ENCODE results near the gene OR51D1.

GRCh38 chr11:4677948-4678347 is 40.7 kb downstream of the OR51D1 start:
- no peak for TF ChIP-seq ZNF138 (tag by site-specific recombination; IDR thresholded peaks at IDR 0.05; ENCODE audit: borderline replicate concordance)
- no peak for TF ChIP-seq ZNF274 (IDR thresholded peaks at IDR 0.05; ENCODE audit: low read length)
- TF ChIP-seq ZNF274 (tag by site-specific recombination; IDR thresholded peaks at IDR 0.05; ENCODE audit: borderline replicate concordance) = no peak
- no peak for TF ChIP-seq ZNF311 (tag by site-specific recombination; IDR thresholded peaks at IDR 0.05; ENCODE audit: borderline replicate concordance)
- TF ChIP-seq CTCF (tag by site-specific recombination; IDR thresholded peaks at IDR 0.05) = no peak
- no peak for TF ChIP-seq ZNF280D (tag by site-specific recombination; IDR thresholded peaks at IDR 0.05)
- no peak for TF ChIP-seq TCF7L2 (IDR thresholded peaks at IDR 0.05; ENCODE audit: borderline replicate concordance, low read depth, low read length)
- no peak for TF ChIP-seq MEIS1 (CRISPR knock-in tag; IDR thresholded peaks at IDR 0.05; ENCODE audit: borderline replicate concordance)
- TF ChIP-seq ZNF585B (tag by site-specific recombination; IDR thresholded peaks at IDR 0.05) = no peak
- no peak for TF ChIP-seq ZNF501 (tag by site-specific recombination; IDR thresholded peaks at IDR 0.05)
